Transverse colon (tissue), 4 donors: Measurements from ENCODE around the gene LCE1C. TPM values are rescaled to one million over a fixed set of nuclear protein-coding genes. Genes with fewer than 3 reads are reported as not detected.

Experiments used
- DNase-seq: peaks from one replicate; pipeline ENCODE4 v3.0.0-alpha.2; 2019
- H3K27ac ChIP-seq, 4 donors: fragments of 200-600 bp; sonication (generic); 2 replicates each; pipeline ENCODE4 v1.5.1; 2016 to 2018; ENCODE audit warnings: inconsistent platforms in 4 of 4
- H3K27me3 ChIP-seq: fragments of 200-600 bp; sonication (generic); 2 replicates; pipeline ENCODE4 v1.5.1; 2017; ENCODE audit warnings: inconsistent platforms
- H3K36me3 ChIP-seq, 4 donors: fragments of 200-600 bp; sonication (generic); 2 replicates each; pipeline ENCODE4 v1.5.1; 2017 to 2019; ENCODE audit warnings: inconsistent platforms in 4 of 4
- H3K4me1 ChIP-seq, 4 donors: fragments of 200-600 bp; sonication (generic); 2 replicates each; pipeline ENCODE4 v1.5.1; 2017 to 2020; ENCODE audit warnings: inconsistent platforms in 4 of 4
- H3K4me3 ChIP-seq, 4 donors: fragments of 200-600 bp; sonication (generic); 1 replicate in 1 of 4; 2 replicates in 3 of 4; pipeline versions ENCODE4 v1.5.1 to v1.6.1; 2017 to 2019; ENCODE audit warnings: inconsistent platforms in 4 of 4
- H3K9me3 ChIP-seq, 2 donors: fragments of 200-600 bp; sonication (generic); 2 replicates each; pipeline ENCODE4 v1.5.1; 2017 to 2019; ENCODE audit warnings: inconsistent platforms in 2 of 2
- EP300 ChIP-seq: sonication (generic); formaldehyde crosslinking; IDR thresholded peaks from one replicate; pipeline ENCODE4 v1.6.1; 2017; ENCODE audit warnings: antibody characterized with exemption, low read depth
- POLR2A ChIP-seq: fragments of 450-650 bp; IDR thresholded peaks from one replicate; pipeline ENCODE4 v1.6.1; 2016; ENCODE audit warnings: antibody characterized with exemption, mild to moderate bottlenecking, moderate library complexity
- POLR2AphosphoS5 ChIP-seq, 3 donors: sonication (generic); formaldehyde crosslinking; IDR thresholded peaks; one replicate each; pipeline ENCODE4 v1.6.1; 2016; ENCODE audit warnings: antibody characterized with exemption in 3 of 3
- WGBS, 2 donors: methylation state at CpG; one replicate each; pipeline ENCODE4 v1.1.5; 2018; ENCODE audit warnings: low coverage in 1 of 2; 5-methylcytosine and 5-hydroxymethylcytosine counted together
- in situ Hi-C, 4 donors: fragments of 200-750 bp; cut with MboI; loops; one replicate each; pipeline versions ENCODE4 v1.15.0 to v1.15.1; 2017; ENCODE audit warnings: low sequenced_read_pairs in 3 of 4, low pct_ligation_motif_present in 1 of 4, low pct_unique_long_range_greater_than_20kb in 1 of 4
- intact Hi-C: fragments of 100-400 bp; cut with DNase I; formaldehyde crosslinking; loops from one replicate; pipeline ENCODE4 v1.15.1; 2023; ENCODE audit warnings: low total_unique reads
- total RNA-seq, 4 donors: library from RNA; depleted of rRNA; stranded (reverse); fragments of >200 nt; gene quantifications; one replicate each; pipeline ENCODE4 v1.1.0, GENCODE V29; 2016
- TF ChIP-seq, protein P1 (sequence below), 5 experiments: fragments of 200-600 bp in 3 of 5; fragments of 450-650 bp in 2 of 5; sonication (generic) in 3 of 5; IDR thresholded peaks; 1 replicate in 2 of 5; 2 replicates in 3 of 5; pipeline ENCODE4 v1.5.1; 2016 to 2017; ENCODE audit warnings: antibody characterized with exemption in 5 of 5, inconsistent platforms in 3 of 5, mild to moderate bottlenecking in 2 of 5, moderate library complexity in 1 of 5

The LCE1C gene
- total RNA-seq, 4 donors from 2014 or later, result not detected

DNA sequence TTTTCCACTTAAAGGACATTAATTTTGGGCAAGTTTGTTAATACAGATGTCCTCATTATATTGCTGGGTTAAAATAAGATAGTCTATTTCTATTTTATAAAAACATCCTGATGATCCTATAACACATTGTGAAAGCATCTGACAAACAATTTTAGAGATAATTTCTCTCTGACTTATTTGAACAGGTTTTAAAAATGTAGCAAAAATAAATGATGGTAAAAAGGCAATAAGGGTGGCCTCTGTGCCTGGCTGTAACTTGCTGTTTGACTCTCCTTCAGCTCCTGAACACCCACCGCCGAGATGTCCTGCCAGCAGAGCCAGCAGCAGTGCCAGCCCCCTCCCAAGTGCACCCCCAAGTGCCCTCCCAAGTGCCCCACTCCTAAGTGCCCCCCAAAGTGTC, 20.7 kb upstream of the LCE1C start, which contains the start of gene LCE1A:
Gene LCE1A, plus strand, starts transcription at position 301 of the 400 bp plus-strand sequence. Its CDS starts 0 bp downstream, at position 301.
- in situ Hi-C loops (no loop called here), intact Hi-C loops (no loop called here)
- Histone ChIP-seq H3K9me3 (no peaks in the 10 kb centered on the region), H3K27ac (no peak within 1 kb of the TSS), H3K4me1 (no peaks in the 10 kb centered on the region), H3K36me3 (no peaks in the 10 kb centered on the region), H3K27me3 (no peaks in the 10 kb centered on the region), H3K4me3 (no peak within 1 kb of the TSS)
- DNase-seq, result no peak
- WGBS, 2 donors, result 78 to 80% methylated on average over 1 to 2 of the region's 2 CpGs
- TF ChIP-seq, protein P1, sequence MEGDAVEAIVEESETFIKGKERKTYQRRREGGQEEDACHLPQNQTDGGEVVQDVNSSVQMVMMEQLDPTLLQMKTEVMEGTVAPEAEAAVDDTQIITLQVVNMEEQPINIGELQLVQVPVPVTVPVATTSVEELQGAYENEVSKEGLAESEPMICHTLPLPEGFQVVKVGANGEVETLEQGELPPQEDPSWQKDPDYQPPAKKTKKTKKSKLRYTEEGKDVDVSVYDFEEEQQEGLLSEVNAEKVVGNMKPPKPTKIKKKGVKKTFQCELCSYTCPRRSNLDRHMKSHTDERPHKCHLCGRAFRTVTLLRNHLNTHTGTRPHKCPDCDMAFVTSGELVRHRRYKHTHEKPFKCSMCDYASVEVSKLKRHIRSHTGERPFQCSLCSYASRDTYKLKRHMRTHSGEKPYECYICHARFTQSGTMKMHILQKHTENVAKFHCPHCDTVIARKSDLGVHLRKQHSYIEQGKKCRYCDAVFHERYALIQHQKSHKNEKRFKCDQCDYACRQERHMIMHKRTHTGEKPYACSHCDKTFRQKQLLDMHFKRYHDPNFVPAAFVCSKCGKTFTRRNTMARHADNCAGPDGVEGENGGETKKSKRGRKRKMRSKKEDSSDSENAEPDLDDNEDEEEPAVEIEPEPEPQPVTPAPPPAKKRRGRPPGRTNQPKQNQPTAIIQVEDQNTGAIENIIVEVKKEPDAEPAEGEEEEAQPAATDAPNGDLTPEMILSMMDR (IDR thresholded peaks at IDR 0.05), result no peak
- no peak for TF ChIP-seq POLR2AphosphoS5 (IDR thresholded peaks at IDR 0.05)
- no peak for TF ChIP-seq EP300
- no peak for TF ChIP-seq POLR2A

DNA sequence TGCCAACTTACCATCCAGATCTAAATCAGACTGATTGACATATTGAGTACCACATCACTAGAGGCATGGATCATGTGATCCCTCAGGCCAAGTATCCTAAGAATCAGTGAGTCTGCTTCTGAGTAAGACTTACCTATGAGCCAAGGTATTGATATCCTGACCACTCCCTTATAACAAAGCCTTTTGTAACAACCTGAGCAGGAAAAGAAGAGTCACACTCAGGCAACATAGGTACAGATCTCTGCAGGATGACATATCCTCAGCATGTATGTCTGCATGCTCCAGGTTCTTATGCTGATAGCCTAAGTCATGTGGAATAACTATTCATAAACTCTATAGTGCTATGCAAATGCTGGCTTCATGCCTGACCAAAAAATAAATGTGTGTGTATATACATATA, 18.5 kb upstream of the LCE1C start:
- no peaks in the 10 kb centered on the region for H3K9me3 ChIP-seq
- no peak for TF ChIP-seq POLR2A
- TF ChIP-seq, protein P1 (IDR thresholded peaks at IDR 0.05), result no peak
- H3K27me3 ChIP-seq, result no peaks in the 10 kb centered on the region
- intact Hi-C loops, result no loop called here
- no peaks in the 10 kb centered on the region for H3K36me3 ChIP-seq
- in situ Hi-C loops, result no loop called here
- no peak for DNase-seq
- H3K27ac ChIP-seq, result no peak overlapping the region
- no peaks in the 10 kb centered on the region for H3K4me1 ChIP-seq
- no peak overlapping the region for H3K4me3 ChIP-seq

DNA sequence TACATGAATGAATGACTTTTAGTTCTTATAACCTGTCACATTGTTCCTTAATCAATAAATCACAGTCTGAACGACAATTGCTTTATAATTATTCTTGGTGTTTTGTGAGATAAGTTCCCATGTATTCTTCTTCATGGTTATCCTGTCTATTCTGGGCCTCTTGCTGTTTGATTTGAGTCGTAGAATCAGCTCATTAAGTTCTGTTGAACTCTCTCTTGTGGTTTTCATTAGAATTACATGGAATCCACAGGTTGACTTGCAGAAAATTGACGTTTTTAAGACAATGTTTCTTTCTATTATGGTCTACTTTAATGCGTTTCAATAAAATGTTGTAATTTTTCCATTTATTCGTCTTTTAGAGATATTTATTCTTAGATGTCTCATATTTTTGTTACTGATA, 16.8 kb upstream of the LCE1C start:
- TF ChIP-seq POLR2A, result no peak
- no peak for TF ChIP-seq EP300
- TF ChIP-seq, protein P1 (IDR thresholded peaks at IDR 0.05), result no peak
- TF ChIP-seq POLR2AphosphoS5 (IDR thresholded peaks at IDR 0.05), result no peak
- no peaks in the 10 kb centered on the region for H3K4me1 ChIP-seq
- no peak overlapping the region for H3K4me3 ChIP-seq
- no peaks in the 10 kb centered on the region for H3K27me3 ChIP-seq
- H3K9me3 ChIP-seq, result no peaks in the 10 kb centered on the region
- H3K36me3 ChIP-seq, result no peaks in the 10 kb centered on the region
- WGBS, 2 donors, result 29 to 44% methylated on average over 5 of the region's 5 CpGs
- H3K27ac ChIP-seq, result no peak overlapping the region
- no peak for DNase-seq
- in situ Hi-C loops, result no loop called here
- intact Hi-C loops, result no loop called here

DNA sequence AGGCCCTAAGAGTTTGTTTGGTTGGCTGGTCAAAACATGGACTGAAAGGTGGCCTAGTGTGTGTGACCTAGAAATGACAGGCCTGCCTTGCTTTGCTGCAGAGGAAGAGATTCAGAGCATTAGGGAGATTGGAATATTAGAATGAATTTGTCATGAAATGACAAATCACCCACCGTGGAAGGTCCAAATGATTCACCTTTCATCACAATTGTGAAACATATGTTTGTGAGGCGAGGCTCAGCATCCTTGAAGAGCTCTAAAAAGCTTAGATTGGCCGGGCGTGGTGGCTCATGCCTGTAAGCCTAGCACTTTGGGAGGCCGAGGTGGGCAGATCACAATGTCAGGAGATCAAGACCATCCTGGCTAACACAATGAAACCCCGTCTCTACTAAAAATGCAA, 10.9 kb upstream of the LCE1C start:
- Histone ChIP-seq H3K27me3 (no peaks in the 10 kb centered on the region), H3K36me3 (no peaks in the 10 kb centered on the region), H3K27ac (no peak overlapping the region), H3K4me1 (no peaks in the 10 kb centered on the region), H3K9me3 (no peaks in the 10 kb centered on the region), H3K4me3 (no peak overlapping the region)
- intact Hi-C loops, result no loop called here
- TF ChIP-seq, protein P1 (IDR thresholded peaks at IDR 0.05), result no peak
- TF ChIP-seq POLR2A (no peak), POLR2AphosphoS5 (IDR thresholded peaks at IDR 0.05) (no peak), EP300 (no peak)
- no peak for DNase-seq
- in situ Hi-C loops, result no loop called here
- WGBS, 2 donors, result 76 to 94% methylated on average over 5 to 6 of the region's 6 CpGs
